ENCODE results near the gene ZNF521. TPM values are rescaled to one million over a fixed set of nuclear protein-coding genes. Genes with fewer than 3 reads are reported as not detected.

ZNF521 gene
- total RNA-seq, 1 experiment from 2014 or later = not detected

GRCh38 chr18:25223899-25224886 lies 127.8 kb downstream of the ZNF521 start:
- Histone ChIP-seq H3K9me3 (ENCODE audit: insufficient read depth, low read depth) (no peaks in the 10 kb centered on the region), H3K4me1 (replicated peaks; ENCODE audit: insufficient read depth) (no peaks in the 10 kb centered on the region), H3K4me3 (no peak overlapping the region), H3K79me2 (ENCODE audit: low read depth) (no peaks in the 10 kb centered on the region), H2AFZ (no peak overlapping the region), H3K27ac (no peak overlapping the region), H4K20me1 (ENCODE audit: insufficient read depth) (no peaks in the 10 kb centered on the region), H3K4me2 (no peak overlapping the region), H3K36me3 (ENCODE audit: low read depth) (no peaks in the 10 kb centered on the region), H3F3A (ENCODE audit: insufficient read depth, low read depth) (no peaks in the 10 kb centered on the region), H3K9me2 (ENCODE audit: insufficient read depth) (no peaks in the 10 kb centered on the region), H3K27me3 (ENCODE audit: insufficient read depth, low read depth) (peaks cover 6% of the 10 kb centered on the region)
- intact Hi-C loops (cut with micrococcal nuclease; ENCODE audit: unreplicated experiment) = no loop called here
- TF ChIP-seq CTCF (conservative IDR thresholded peaks at IDR 0.05) (no peak), EZH2 (IDR thresholded peaks at IDR 0.05; ENCODE audit: low read depth) (no peak)
- ChIA-PET POLR2A (ENCODE audit: unreplicated experiment) (no interaction called here), CTCF (no interaction called here)
- BruUV-seq (replicated peaks) = no TSS peak
- no peak for DNase-seq

- no peaks in the 10 kb centered on the region for H3K36me3 ChIP-seq (ENCODE audit: low read depth)
- no peak for DNase-seq
- ChIA-PET CTCF (no interaction called here), POLR2A (ENCODE audit: unreplicated experiment) (no interaction called here)
- H3F3A ChIP-seq (ENCODE audit: insufficient read depth, low read depth) = no peaks in the 10 kb centered on the region
- H3K27me3 ChIP-seq (ENCODE audit: insufficient read depth, low read depth) = peaks cover 6% of the 10 kb centered on the region
- TF ChIP-seq CTCF (conservative IDR thresholded peaks at IDR 0.05) = no peak
- no peak for TF ChIP-seq EZH2 (IDR thresholded peaks at IDR 0.05; ENCODE audit: low read depth)
- no peaks in the 10 kb centered on the region for H3K79me2 ChIP-seq (ENCODE audit: low read depth)
- H4K20me1 ChIP-seq (ENCODE audit: insufficient read depth) = no peaks in the 10 kb centered on the region
- no peak overlapping the region for H3K4me3 ChIP-seq
- no peak overlapping the region for H2AFZ ChIP-seq
- no peaks in the 10 kb centered on the region for H3K4me1 ChIP-seq (replicated peaks; ENCODE audit: insufficient read depth)
- H3K9me2 ChIP-seq (ENCODE audit: insufficient read depth) = no peaks in the 10 kb centered on the region
- H3K27ac ChIP-seq = no peak overlapping the region
- no peaks in the 10 kb centered on the region for H3K9me3 ChIP-seq (ENCODE audit: insufficient read depth, low read depth)
- H3K4me2 ChIP-seq = no peak overlapping the region
- intact Hi-C loops (cut with micrococcal nuclease; ENCODE audit: unreplicated experiment) = no loop called here
- BruUV-seq (replicated peaks) = no TSS peak
Observed at GRCh38 chr18:25223211-25223610, 128.8 kb downstream of the ZNF521 start.

GRCh38 chr18:25222648-25223047 lies 129.3 kb downstream of the ZNF521 start:
- Histone ChIP-seq H3K4me2 (no peak overlapping the region), H3K27me3 (ENCODE audit: insufficient read depth, low read depth) (peaks cover 6% of the 10 kb centered on the region), H3K36me3 (ENCODE audit: low read depth) (no peaks in the 10 kb centered on the region), H3K27ac (no peak overlapping the region), H3K9me2 (ENCODE audit: insufficient read depth) (no peaks in the 10 kb centered on the region), H3K79me2 (ENCODE audit: low read depth) (no peaks in the 10 kb centered on the region), H2AFZ (no peak overlapping the region), H3K4me1 (replicated peaks; ENCODE audit: insufficient read depth) (no peaks in the 10 kb centered on the region), H3K9me3 (ENCODE audit: insufficient read depth, low read depth) (no peaks in the 10 kb centered on the region), H3K4me3 (no peak overlapping the region), H3F3A (ENCODE audit: insufficient read depth, low read depth) (no peaks in the 10 kb centered on the region), H4K20me1 (ENCODE audit: insufficient read depth) (no peaks in the 10 kb centered on the region)
- ChIA-PET CTCF (no interaction called here), POLR2A (ENCODE audit: unreplicated experiment) (no interaction called here)
- BruUV-seq (replicated peaks) = no TSS peak
- DNase-seq = no peak
- intact Hi-C loops (cut with micrococcal nuclease; ENCODE audit: unreplicated experiment) = no loop called here
- TF ChIP-seq EZH2 (IDR thresholded peaks at IDR 0.05; ENCODE audit: low read depth) (no peak), CTCF (conservative IDR thresholded peaks at IDR 0.05) (no peak)

Data from PC-9 (cell line).